ENCODE results near the gene BMP7.

Gene BMP7

DNA sequence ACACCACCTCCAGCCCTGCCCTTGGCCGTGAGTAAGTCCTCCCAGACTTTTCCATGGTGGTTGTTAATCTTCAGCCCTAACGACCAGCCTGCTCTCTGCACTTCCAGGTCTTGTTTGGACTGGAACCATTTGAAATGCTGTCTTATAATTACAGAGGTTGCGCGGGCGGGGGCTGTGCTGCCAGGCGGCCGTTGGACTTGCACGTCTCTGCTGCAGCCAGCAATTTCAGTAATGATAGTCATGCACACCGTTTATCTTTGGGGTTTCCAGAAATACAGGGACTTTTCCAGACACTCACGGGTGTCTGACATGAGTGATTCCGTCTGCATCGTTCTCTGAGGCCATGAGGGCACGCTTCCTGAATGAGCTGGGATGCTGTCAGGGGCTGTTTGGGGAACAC, 118.2 kb downstream of the BMP7 start:
- H3K4me3 ChIP-seq (ENCODE audit: low read depth, low read length): no peak overlapping the region
- no peak for DNase-seq (ENCODE audit: low read depth)
- TF ChIP-seq, protein P1, sequence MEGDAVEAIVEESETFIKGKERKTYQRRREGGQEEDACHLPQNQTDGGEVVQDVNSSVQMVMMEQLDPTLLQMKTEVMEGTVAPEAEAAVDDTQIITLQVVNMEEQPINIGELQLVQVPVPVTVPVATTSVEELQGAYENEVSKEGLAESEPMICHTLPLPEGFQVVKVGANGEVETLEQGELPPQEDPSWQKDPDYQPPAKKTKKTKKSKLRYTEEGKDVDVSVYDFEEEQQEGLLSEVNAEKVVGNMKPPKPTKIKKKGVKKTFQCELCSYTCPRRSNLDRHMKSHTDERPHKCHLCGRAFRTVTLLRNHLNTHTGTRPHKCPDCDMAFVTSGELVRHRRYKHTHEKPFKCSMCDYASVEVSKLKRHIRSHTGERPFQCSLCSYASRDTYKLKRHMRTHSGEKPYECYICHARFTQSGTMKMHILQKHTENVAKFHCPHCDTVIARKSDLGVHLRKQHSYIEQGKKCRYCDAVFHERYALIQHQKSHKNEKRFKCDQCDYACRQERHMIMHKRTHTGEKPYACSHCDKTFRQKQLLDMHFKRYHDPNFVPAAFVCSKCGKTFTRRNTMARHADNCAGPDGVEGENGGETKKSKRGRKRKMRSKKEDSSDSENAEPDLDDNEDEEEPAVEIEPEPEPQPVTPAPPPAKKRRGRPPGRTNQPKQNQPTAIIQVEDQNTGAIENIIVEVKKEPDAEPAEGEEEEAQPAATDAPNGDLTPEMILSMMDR (IDR thresholded peaks at IDR 0.05; ENCODE audit: control insufficient read depth, extremely low read depth, insufficient read depth): no peak

DNA sequence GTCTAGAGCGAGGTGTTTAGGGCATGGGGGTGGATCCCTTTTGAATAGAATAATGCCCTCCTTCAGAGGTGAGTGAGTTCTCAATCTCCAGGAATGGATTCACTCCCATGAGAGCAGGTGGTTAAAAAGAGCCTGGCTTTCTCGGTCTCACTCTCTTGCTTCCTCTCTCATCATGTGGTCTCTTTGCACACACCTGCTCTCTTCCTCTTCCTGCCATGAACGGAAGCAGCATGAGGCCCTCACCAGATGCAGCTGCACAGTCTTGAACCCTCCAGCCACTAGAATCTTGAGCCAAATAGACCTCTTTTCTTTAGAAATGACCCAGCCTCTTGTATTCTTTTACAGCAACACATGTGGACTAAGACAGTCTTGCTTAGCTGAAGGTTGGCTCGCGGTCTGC, 119.3 kb downstream of the BMP7 start:
- DNase-seq (ENCODE audit: low read depth): no peak
- TF ChIP-seq, protein P1 (IDR thresholded peaks at IDR 0.05; ENCODE audit: control insufficient read depth, extremely low read depth, insufficient read depth): no peak

DNA sequence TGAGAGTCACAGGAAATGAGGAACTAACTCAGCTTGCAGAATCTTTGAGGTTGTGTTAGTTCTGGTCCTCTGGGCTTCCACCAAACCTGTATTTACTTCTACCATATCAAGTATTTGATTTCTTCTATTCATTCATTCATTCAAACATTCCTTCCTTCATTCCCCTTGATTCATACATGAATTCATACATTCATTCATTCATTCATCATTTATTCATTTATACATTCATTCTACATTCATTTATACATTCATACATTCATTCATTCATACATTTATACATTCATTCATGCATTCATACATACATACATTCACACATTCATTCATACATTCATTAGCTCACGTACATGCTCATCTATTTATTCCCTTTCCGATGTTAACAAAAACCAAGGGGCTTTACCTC, 120.3 kb downstream of the BMP7 start:
- no peak overlapping the region for H3K4me3 ChIP-seq (ENCODE audit: low read depth, low read length)
- TF ChIP-seq, protein P1 (IDR thresholded peaks at IDR 0.05; ENCODE audit: control insufficient read depth, extremely low read depth, insufficient read depth): no peak
- no peak for DNase-seq (ENCODE audit: low read depth)

More for the DNA sequence above, 119.3 kb downstream of the BMP7 start:
- no peak overlapping the region for H3K4me3 ChIP-seq (ENCODE audit: low read depth, low read length)

DNA sequence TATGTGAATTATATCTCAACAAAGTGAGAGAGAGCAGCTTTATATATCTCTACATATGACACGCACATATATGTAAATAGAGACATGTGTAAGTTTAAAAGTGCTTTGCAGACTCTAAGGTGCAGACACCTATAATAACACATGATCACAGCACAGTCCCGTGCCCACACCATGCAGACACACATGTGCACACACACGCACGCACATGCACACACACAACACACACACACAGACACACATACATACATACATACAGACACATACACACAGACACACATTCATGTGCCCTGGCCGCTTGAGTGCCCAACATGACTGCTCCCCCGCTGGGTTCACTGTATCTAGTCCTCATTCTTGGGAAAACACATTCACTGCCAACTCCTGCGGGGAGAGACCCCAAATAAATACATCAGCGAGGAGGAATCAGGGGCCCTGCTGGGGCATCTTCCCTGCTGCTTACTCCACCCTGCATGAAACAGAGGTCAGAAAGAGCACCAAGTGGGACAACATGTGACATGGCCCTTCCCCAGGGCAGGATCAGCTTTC, 121.3 kb downstream of the BMP7 start:
- no peak for DNase-seq (ENCODE audit: low read depth)
- no peak overlapping the region for H3K4me3 ChIP-seq (ENCODE audit: low read depth, low read length)
- TF ChIP-seq, protein P1 (IDR thresholded peaks at IDR 0.05; ENCODE audit: control insufficient read depth, extremely low read depth, insufficient read depth): no peak

DNA sequence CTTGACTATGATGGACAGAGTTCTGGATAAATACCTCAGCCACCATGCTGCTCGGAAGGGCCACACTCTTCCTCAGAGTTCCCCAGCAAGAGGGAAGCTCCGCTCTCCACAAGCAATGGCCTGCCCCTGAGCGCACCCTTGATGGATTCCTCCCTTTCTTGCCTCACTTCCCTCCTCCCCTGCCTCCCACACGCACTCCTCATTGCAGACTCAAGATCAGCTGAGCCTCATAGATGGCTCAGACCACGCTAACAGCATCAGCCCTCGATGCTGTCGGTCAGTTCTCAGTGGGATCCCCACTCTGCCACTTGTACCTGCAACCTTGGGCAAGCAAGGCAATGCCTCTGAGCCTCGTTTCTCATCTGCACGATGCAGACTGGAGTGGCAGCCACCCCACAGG, 123.3 kb downstream of the BMP7 start:
- TF ChIP-seq, protein P1 (IDR thresholded peaks at IDR 0.05; ENCODE audit: control insufficient read depth, extremely low read depth, insufficient read depth): no peak
- no peak overlapping the region for H3K4me3 ChIP-seq (ENCODE audit: low read depth, low read length)
- DNase-seq (ENCODE audit: low read depth): no peak

DNA sequence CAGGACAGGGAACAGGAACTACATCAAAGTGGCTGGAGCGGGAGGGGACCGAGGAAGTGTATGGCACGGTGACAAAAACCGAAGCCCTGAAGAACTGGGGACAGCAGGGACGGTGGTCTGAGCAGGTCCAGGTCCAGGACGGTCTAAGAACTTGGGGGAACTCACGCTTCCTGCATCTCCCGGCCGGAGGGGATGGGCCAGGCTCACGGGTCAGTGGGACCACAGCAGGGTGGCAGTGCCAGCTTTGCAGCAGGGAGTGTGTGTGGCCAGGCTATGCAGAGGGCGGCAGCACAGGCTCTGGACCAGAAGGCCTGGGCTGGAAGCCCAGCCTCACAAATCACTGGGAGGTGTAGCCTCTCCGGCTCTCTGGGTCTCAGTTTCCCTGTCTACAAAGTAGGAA, 123.8 kb downstream of the BMP7 start:
- H3K4me3 ChIP-seq (ENCODE audit: low read depth, low read length): no peak overlapping the region
- TF ChIP-seq, protein P1 (IDR thresholded peaks at IDR 0.05; ENCODE audit: control insufficient read depth, extremely low read depth, insufficient read depth): no peak
- no peak for DNase-seq (ENCODE audit: low read depth)

DNA sequence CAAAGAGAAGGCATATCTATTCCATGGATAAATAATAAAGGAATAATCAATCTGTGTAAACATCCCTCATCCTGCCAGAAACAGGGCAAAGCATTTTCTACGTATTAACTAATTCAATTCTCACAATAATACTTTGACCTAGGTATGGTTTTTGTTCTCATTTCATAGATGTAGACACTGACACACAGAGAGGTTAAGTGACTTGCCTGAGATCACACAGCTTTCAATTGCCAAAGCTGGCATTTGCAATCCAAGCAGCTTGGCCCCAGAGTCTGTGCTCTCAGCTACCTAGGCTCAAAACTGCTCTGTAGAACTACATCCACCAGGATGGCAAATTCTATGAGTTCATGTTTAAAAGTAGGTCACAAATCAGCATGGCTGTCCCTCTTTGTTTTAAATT, 124.9 kb downstream of the BMP7 start:
- no peak for DNase-seq (ENCODE audit: low read depth)
- TF ChIP-seq, protein P1 (IDR thresholded peaks at IDR 0.05; ENCODE audit: control insufficient read depth, extremely low read depth, insufficient read depth): no peak
- no peak overlapping the region for H3K4me3 ChIP-seq (ENCODE audit: low read depth, low read length)

Measured in LNCaP clone FGC (cell line).